ENCODE results near the gene SAMD10.
"Not testable (repeated sequence)": the region's sequence is repeated elsewhere in the genome, so short reads cannot be mapped to it uniquely, and the experiment has no call there.

The SAMD10 gene

DNA sequence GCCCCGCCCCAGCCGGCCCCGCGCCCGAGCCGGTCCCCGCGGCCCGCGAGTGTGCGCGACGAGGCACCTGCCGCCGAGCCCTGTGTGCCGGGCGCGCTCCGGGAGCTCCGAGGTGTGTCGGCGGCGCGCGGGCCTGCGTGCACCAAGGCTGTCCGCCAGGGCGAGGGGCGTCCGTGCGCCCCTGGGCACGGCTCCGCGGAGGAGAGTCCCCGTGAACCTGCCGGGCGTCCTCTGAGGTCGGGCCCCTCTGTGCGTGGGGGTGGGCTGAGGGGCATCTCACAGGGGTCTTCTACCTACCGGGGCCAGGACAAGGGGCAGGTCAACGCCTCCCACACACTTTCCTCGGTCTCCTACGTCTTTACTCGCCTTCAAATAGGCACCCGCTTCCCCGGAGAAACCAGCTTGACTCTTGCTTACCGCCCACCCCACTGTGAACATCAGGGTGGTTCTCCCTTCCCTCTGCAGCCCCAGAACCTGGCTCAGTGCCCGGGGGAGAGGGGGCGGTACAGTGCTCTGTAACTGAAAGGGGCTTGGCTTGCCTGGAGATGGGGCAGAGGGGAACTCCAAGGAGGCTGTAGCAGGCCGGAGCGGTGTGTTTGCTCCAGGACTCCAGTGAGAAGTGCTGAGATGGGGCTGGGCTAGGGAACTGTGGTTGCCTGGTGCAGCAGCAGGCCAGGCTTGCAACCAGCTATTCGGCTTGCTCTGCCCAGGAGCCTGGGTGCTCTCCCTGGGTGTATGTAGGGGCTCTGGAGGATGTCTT lies at the start of gene SAMD10:
Gene SAMD10, minus strand, starts transcription at position 86 of the 760 bp plus-strand sequence. CDS start 175 bp downstream, outside the sequence.
- peak in 36 of 58 donors; percentile 18 to 72 (median 42) for DNase-seq

DNA sequence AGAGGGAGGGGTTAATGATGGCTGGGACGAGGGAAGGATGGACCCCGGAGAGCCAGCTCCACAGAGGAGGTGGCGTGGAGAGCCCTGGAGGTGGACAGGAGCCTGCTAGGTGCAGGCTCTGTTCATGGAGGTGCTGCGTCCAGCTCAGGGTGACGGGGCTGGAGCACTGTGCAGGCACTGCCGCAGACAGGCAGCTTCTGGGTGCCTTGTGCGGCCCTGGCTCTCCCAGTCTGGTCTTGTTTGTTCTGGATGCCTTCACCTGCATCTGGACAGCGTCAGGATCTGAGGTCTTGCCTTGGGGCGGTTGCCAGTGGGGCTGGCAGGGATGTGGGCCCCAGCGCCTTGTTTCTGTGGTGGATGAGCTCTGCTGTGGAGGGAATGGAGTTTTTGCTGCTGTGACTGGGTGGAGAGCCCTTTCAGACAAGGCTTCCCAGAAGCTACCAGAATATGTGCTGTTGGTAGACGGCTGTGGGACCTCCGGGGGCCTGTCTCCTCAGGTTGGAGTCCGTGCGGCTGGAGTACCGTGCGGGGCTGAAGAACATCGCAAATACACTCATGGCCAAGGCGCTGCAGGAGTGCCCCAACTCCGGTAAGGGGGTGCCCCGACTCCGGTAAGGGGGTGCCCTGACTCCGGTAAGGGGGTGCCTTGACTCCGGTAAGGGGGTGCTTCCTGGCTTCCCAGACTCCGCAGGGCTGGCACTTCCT lies 48.7 kb upstream of the SAMD10 start:
- no peak for DNase-seq

DNA sequence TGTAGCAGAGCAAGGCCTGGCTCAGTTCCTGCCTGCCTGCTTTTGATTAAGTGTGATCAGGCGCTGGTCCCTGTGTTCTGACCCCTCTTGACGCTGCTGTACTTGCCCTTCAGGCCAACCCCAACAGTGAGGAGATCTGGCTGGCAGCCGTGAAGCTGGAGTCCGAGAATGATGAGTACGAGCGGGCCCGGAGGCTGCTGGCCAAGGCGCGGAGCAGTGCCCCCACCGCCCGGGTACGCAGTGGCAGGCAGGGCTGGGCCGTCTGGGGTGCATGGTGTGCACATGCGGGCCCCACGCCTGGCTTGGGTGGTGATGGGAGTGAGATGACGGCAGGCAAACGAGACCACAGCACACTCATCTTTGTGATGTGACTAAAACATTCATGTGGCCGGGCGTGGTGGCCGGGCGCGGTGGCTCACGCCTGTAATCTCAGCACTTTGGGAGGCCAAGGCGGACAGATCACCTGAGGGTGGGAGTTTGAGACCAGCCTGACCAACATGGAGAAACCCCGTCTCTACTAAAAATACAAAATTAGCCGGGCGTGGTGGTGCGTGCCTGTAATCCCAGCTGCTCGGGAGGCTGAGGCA lies 46.5 kb upstream of the SAMD10 start:
- no peak for DNase-seq

DNA sequence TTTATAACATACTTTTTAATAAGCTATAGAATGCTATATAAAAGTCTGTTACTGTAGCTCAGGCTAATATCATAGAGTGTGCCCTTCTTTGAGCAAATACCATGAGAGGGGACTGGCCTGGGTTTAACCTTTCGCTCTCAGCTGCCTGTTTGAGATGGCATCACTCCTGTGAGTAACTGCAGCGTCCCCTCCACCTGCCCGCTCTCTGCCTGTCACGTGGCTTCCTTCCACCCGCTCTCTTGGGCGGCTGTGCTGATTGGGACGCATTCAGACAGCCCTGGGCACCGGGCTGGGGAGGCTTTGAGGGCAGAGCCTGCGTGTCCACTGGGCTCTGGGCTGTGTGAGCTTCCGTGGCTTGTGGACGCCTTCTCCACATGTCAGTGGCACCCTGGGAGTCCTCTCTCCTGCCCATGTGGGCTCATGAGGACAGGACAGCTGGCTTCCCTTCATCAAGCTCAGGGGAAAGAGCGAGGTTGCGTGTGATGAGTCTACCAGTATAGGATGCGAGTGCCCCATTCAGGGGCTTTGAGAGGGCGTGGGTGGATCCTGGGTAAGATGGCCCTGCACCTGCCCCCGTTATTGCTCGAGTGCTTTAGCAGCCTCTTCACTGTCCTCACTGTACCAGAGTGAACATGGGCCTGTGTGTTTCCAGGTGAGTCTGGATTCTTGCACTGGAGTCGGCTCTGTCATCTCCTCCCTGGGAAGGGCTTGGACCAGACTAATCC lies 45.8 kb upstream of the SAMD10 start:
- no peak for DNase-seq

DNA sequence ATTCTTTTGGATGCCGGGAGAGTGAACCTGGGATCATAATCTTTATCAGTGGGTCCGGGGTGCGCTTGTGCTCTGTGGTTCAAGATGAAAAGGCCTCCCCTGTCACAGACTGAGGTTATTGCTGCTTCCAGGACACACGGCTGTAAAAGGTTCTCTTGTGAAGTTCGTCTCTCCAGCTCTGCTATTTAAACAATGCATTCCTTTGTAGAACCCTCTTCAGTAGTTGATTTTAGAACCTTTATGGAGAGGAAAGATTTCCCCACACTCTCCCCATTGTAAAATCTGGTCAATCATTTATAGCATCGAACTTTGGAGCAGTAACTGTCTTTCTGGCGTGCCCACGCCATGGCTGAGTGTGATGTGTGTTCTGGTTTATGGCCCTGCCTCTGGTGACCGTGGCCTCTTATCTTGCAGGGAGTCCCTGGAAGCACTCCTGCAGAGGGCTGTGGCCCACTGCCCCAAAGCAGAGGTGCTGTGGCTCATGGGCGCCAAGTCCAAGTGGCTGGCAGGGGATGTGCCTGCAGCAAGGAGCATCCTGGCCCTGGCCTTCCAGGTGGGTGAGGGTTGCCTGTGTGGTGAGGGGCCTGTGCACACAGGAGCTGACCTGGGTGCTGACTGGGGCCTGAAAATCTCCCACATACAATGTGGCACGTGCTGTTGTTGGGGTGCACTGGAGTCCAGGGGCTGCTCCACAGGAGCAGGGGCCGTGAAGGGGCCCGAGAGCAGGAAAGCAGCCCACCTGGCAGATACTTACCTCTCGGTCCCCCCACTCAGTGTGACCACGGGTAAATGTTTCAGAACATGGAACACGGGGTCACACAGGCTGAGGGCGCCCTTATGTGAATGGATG lies 44.9 kb upstream of the SAMD10 start:
- no peak for DNase-seq

DNA sequence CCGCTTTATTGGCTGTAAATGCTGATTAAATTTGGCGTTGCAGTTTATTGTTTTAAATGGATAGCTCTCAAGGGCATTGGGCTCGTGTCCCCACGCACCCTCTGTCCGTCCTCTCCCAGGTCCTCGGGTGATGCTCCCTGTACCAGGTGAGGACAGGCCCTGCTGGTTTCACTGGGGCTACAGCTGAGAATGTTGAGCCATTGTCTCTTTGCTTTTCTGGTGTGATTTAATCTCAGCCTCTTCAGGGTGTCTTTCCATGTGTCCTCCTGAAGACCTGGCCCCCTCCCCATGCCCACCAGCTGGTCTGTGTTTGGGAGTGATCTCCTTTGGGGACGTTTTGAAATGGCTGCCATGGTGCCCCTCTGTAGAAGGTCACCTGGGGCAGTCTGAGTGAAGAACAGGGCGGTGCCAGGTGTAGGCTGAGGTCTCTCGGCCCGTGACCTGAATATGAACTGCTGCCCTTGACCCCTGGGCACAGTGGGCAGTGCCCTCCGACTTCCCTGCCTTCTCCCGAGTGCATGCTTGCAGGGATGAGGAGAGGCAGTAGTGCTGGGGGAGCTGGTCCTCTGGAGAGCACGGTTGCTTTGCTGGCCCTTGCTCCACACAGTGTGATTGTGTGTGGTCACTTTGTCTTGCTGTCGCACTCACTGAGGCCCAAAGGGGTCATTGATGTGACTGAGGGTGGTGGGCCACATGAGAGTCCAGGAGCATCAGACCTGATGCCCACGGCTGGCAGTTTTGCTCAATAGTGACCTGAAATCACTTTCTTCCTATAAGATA lies 44.1 kb upstream of the SAMD10 start:
- DNase-seq, result no peak

DNA sequence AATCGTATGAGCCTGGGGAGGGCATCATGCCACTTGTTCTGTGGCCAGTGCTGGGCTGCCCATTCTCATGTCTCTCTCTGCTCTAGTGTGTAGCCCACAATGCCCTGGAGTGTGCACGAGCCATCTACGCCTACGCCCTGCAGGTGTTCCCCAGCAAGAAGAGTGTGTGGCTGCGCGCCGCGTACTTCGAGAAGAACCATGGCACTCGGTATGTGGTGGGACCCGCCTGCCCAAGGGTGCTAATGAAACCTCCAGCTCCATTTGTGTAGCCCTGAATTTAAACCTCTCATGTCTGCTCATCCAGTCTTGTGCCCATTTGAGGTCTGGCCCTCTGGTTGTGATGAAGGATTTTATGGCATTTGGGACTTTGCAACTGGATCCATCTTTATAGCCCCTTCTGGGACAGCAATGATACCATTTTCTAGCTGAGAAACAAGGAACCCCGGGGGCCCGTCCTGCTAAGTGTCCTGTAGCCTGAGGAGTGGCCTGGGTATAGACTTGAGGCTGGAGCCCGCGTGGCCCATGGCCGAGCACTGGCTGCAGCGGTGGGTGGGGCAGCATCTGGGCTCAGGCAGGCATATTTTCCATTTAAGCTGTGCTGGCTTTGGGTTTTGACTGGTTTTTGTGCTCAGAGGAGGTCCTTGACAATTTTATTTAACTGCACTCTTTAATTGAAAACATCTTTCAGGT lies 43.4 kb upstream of the SAMD10 start:
- DNase-seq, result no peak

DNA sequence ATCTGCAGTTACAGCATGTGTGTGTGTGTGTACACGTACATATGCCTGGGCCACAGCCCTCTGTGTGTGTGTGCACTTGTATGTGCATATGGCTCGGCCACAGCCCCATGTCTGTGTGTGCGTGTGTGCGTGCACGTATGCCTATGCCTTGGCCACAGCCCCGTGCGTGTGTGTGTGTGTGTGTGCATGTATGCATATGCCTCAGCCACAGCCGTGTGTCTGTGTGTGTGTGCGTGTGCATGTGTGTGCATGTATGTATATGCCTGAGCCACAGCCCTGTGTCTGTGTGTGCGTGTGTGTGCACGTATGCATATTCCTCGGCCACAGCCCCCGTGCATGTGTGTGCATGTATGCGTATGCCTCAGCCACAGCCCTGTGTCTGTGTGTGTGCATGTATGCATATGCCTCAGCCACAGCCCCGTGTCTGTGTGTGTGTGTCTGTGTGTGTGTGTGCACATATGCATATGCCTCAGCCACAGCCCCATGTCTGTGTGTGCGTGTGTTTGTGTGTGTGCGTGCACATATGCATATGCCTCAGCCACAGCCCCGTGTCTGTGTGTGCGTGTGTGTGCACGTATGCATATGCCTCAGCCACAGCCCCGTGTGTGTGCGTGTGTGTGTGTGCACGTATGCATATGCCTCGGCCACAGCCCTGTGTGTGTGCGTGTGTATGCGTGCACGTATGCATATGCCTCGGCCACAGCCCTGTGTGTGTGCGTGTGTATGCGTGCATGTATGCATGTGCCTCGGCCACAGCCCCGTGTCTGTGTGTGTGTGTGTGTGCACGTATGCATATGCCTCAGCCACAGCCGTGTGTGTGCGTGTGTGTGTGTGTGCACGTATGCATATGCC lies 41.9 kb upstream of the SAMD10 start:
- DNase-seq, result no peak

DNA sequence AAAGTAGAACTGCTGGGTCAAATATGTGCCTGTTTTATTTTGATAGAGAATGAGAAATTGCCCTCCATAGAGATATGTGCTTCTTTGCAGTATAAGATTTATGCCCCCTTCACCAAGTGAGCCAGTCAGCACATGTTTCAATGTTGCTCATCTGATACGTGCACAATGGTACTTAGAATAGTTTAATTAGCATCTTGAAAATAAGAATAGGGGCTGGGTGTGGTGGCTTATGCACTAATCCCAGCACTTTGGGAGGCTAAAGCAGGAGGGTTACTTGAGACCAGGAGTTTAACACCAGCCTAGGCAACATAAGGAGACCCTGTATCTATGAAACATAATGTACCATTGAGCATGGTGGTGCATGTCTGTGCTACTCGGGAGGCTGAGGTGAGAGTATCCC lies 36.2 kb upstream of the SAMD10 start:
- no peak for DNase-seq

DNA sequence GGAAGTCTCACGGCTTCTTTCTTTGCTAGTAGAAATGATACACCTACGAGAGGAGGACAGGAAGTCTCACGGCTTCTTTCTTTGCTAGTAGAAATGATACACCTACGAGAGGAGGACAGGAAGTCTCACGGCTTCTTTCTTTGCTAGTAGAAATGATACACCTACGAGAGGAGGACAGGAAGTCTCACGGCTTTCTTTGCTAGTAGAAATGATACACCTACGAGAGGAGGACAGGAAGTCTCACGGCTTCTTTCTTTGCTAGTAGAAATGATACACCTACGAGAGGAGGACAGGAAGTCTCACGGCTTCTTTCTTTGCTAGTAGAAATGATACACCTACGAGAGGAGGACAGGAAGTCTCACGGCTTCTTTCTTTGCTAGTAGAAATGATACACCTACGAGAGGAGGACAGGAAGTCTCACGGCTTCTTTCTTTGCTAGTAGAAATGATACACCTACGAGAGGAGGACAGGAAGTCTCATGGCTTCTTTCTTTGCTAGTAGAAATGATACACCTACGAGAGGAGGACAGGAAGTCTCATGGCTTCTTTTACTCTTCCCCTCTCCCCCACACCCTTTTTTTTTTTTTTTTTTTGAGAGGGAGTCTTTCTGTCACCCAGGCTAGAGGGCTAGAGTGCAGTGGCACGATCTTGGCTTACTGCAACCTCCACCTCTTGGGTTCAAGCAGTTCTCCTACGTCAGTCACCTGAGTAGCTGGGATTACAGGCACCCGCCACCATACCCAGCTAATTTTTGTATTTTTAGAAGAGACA lies 33.1 kb upstream of the SAMD10 start:
- DNase-seq, result not testable (repeated sequence)

DNA sequence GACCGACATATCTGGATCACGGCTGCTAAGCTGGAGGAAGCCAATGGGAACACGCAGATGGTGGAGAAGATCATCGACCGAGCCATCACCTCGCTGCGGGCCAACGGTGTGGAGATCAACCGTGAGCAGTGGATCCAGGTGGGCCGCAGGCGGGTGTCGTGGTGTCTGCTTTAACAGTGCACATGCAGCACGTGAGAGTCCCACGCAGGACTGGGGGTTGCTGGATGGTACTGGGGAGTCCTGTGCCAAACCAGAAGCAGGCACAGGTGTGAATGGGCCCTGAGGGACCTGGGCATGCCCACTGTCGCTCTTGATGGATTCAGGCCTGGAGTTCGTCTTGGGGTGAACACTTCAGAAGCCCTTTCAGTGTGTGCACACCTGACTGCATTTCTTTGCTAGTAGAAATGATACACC lies 31.9 kb upstream of the SAMD10 start:
- DNase-seq, result no peak

DNA sequence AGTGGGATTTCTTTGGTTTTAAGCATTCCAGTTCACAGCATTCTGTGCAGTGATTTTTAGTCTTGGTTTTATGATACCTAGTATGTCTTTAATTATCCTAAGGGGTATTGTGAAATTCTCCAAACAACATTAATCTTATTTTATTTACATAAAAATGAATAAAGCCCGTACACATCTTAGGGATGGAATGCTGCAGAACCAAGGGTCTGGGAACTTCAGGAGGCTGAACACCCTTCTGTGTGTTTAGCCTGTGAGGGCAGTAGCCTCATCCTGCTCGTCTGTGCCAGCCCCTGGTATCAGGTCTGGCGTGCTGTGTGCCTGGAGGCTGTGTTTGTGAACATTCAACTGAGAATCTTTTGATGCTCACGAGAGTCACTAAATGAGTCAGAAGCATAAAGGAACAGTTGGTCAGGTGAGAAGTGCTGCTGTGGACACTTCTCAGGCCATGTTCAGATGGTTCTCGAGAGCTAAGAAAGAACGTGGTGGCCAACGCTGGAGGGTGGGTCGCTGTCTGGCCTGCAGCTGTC lies 31.3 kb upstream of the SAMD10 start:
- DNase-seq, result no peak

DNA sequence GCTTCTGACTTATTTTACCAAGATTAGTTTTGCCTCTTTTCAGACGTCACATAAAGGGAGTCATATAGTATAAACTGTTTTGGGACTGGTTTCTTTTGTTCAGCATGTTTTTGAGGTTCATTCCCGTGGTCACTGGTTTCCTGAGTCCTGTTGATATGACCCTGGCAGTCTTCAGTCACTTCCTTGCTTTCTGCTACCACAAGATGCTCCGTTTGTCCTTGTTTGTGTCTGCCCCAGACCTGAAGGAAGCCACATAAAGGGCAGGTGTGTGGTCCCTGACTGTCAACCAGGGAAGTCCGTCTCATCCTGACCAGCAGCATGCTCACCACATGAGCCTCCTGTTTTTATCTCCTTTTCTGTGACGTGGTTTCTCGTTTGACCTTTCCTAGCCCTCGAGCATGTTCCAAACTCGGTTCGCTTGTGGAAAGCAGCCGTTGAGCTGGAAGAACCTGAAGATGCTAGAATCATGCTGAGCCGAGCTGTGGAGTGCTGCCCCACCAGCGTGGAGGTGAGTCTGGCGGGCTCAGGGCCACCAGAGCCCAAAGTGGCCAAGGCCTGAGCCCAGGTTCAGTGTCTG lies 30.5 kb upstream of the SAMD10 start:
- no peak for DNase-seq

DNA sequence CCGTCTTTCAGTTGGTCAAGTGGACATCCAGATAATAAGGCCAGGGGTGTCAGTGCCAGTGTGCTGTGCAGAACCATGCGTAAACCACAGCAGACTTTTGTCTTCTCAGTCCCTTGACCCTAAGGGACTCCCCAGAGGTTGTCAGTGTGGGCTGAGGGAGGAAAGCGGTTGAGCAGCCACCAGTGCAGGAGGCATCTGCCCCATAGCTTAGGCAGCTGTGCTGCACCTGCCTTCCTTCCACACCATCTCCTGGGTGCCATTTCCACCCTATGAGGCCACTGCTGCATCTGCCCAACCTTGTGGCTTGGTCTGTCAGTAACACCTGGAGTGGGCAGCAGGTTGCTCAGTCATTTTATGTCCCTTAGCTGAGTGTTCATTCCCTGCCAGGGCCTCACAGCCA lies 27.5 kb upstream of the SAMD10 start:
- DNase-seq, result no peak

DNA sequence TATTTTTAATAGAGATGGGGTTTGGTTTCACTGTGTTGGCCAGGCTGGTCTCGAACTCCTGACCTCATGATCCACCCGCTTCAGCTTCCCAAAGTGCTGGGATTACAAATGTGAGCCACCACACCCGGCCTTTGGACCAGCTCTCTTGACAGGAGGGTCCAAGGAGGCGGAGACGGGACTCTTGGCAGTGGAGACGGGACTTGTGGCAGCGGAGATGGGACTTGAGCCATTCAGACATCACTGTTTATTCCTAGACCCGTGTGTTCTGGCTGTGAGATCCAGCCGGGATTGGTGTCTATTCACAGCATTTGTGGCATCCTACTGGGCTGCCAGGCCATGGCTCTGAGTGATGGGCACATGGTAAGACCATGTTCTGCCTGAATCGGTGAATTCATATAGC lies 27.0 kb upstream of the SAMD10 start:
- peak in 14 of 58 donors; percentile 3 to 33 (median 10) for DNase-seq

DNA sequence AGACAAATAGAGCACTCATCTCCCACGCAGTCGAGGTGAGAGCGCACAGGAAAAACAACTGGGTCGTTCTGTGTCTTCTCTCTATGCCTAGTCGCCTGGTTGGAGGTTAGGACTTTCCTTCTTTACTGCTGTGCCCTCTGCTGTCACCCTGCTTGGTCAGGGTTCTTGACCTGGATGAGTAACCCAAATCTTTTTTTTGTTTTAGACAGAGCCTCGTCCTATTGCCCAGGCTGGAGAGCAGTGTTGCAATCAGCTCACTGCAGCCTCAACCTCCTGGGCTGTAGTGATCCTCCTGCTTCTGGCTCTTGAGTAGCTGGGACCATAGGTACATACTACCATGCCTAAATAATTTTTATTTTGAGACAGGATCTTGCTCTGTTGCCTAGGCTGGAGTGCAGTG lies 26.0 kb upstream of the SAMD10 start:
- no peak for DNase-seq

Data from anterior cingulate cortex (tissue), 58 donors.